ENCODE results near the gene HSPA4.

HSPA4 gene

DNA sequence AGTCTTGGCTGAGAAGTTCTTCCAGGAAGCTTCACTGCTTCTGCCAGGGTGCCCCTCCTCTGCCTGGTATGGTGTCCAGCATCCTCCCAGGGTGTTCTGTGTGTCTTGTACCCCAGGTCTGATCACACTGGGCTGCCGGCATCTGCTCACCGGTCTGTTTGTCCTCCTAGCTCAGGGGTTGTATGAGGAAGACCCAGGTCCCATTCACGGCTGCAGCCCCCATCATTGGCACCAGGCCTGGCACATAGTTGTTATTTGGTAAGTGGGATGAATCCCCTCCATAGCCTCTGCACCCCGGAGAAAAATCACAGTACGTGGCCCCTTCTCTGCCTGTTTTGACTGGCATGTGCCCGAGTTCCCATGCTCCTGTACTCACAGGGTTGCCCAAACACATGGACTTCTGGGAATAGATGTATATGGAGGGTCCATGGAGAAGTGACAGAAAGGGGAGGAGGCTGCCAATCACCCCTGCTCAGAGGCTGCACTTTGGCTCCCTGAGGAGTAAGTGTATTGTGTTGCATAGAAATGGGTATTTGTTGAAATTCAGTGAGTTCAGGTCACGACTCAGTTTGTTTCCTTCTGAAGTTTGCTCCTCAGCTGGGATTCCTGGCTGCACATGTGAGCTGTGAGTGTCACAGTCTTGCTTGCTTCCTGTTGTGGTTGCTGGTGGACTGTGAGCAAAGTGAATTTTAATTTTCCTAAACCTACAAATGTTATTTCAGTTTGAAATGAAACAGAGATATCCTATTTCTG lies 96.2 kb downstream of the HSPA4 start:
- Histone ChIP-seq H3K36me3 (ENCODE audit: control insufficient read depth in 1 of 2, insufficient read depth in 2 of 2, low read depth in 1 of 2, low read length in 2 of 2) (no peaks in the 10 kb centered on the region), H3K9me3 (ENCODE audit: control insufficient read depth, low read length) (no peaks in the 10 kb centered on the region), H3K4me1 (ENCODE audit: control insufficient read depth, insufficient read depth, low read depth, low read length) (no peaks in the 10 kb centered on the region), H3K23ac (ENCODE audit: low read length in 2 of 2) (no peak overlapping the region), H4K8ac (ENCODE audit: low read length) (no peak overlapping the region), H3K27ac (ENCODE audit: low read length, poor library complexity, severe bottlenecking) (no peak overlapping the region), H3K4me3 (ENCODE audit: insufficient read depth in 1 of 2, low read depth in 1 of 2, low read length in 2 of 2) (no peak overlapping the region), H2BK12ac (ENCODE audit: low read length in 2 of 2) (no peak overlapping the region), H3K14ac (ENCODE audit: low read length in 2 of 2) (no peak overlapping the region), H3K4ac (ENCODE audit: low read depth in 1 of 2, low read length in 2 of 2) (no peak overlapping the region), H3K27me3 (ENCODE audit: control insufficient read depth in 1 of 2, insufficient read depth in 1 of 2, low read length in 2 of 2) (peaks cover 0 to 34% of the 10 kb centered on the region in 2 experiments), H2BK5ac (ENCODE audit: low read depth, low read length, poor library complexity, severe bottlenecking) (no peak overlapping the region), H2AK5ac (ENCODE audit: low read length, severe bottlenecking) (no peak overlapping the region), H3K4me2 (ENCODE audit: low read length, poor library complexity, severe bottlenecking) (no peak overlapping the region), H3K79me1 (replicated peaks; ENCODE audit: low read length, poor library complexity, severe bottlenecking) (no peaks in the 10 kb centered on the region), H2BK15ac (ENCODE audit: low read depth, poor library complexity, severe bottlenecking) (no peak overlapping the region), H2AFZ (ENCODE audit: low read depth, low read length) (no peak overlapping the region), H3K18ac (ENCODE audit: low read depth in 1 of 2, low read length in 2 of 2) (no peak overlapping the region), H4K91ac (ENCODE audit: low read length) (no peak overlapping the region), H3K9ac (ENCODE audit: low read length) (no peak overlapping the region), H2BK120ac (ENCODE audit: low read depth, low read length) (no peak overlapping the region)
- no peak for DNase-seq
- 85% methylated on average over 7 of the region's 7 CpGs for WGBS

GRCh38 chr5:133149345-133149744 lies 97.5 kb downstream of the HSPA4 start:
- no peak overlapping the region for H3K18ac ChIP-seq (ENCODE audit: low read depth in 1 of 2, low read length in 2 of 2)
- peaks cover 0 to 39% of the 10 kb centered on the region in 2 experiments for H3K27me3 ChIP-seq (ENCODE audit: control insufficient read depth in 1 of 2, insufficient read depth in 1 of 2, low read length in 2 of 2)
- no peaks in the 10 kb centered on the region for H3K79me1 ChIP-seq (replicated peaks; ENCODE audit: low read length, poor library complexity, severe bottlenecking)
- H3K4me2 ChIP-seq (ENCODE audit: low read length, poor library complexity, severe bottlenecking): no peak overlapping the region
- H3K23ac ChIP-seq (ENCODE audit: low read length in 2 of 2): no peak overlapping the region
- no peak overlapping the region for H3K14ac ChIP-seq (ENCODE audit: low read length in 2 of 2)
- no peak overlapping the region for H2BK12ac ChIP-seq (ENCODE audit: low read length in 2 of 2)
- no peak overlapping the region for H4K91ac ChIP-seq (ENCODE audit: low read length)
- no peak for DNase-seq
- no peak overlapping the region for H2BK15ac ChIP-seq (ENCODE audit: low read depth, poor library complexity, severe bottlenecking)
- no peak overlapping the region for H2BK5ac ChIP-seq (ENCODE audit: low read depth, low read length, poor library complexity, severe bottlenecking)
- no peak overlapping the region for H2AK5ac ChIP-seq (ENCODE audit: low read length, severe bottlenecking)
- H3K36me3 ChIP-seq (ENCODE audit: control insufficient read depth in 1 of 2, insufficient read depth in 2 of 2, low read depth in 1 of 2, low read length in 2 of 2): no peaks in the 10 kb centered on the region
- no peak overlapping the region for H4K8ac ChIP-seq (ENCODE audit: low read length)
- no peak overlapping the region for H3K4me3 ChIP-seq (ENCODE audit: insufficient read depth in 1 of 2, low read depth in 1 of 2, low read length in 2 of 2)
- H2BK120ac ChIP-seq (ENCODE audit: low read depth, low read length): no peak overlapping the region
- H3K9me3 ChIP-seq (ENCODE audit: control insufficient read depth, low read length): no peaks in the 10 kb centered on the region
- H2AFZ ChIP-seq (ENCODE audit: low read depth, low read length): no peak overlapping the region
- no peak overlapping the region for H3K9ac ChIP-seq (ENCODE audit: low read length)
- 86% methylated on average over 4 of the region's 4 CpGs for WGBS
- no peak overlapping the region for H3K4ac ChIP-seq (ENCODE audit: low read depth in 1 of 2, low read length in 2 of 2)
- H3K27ac ChIP-seq (ENCODE audit: low read length, poor library complexity, severe bottlenecking): no peak overlapping the region
- no peaks in the 10 kb centered on the region for H3K4me1 ChIP-seq (ENCODE audit: control insufficient read depth, insufficient read depth, low read depth, low read length)

DNA sequence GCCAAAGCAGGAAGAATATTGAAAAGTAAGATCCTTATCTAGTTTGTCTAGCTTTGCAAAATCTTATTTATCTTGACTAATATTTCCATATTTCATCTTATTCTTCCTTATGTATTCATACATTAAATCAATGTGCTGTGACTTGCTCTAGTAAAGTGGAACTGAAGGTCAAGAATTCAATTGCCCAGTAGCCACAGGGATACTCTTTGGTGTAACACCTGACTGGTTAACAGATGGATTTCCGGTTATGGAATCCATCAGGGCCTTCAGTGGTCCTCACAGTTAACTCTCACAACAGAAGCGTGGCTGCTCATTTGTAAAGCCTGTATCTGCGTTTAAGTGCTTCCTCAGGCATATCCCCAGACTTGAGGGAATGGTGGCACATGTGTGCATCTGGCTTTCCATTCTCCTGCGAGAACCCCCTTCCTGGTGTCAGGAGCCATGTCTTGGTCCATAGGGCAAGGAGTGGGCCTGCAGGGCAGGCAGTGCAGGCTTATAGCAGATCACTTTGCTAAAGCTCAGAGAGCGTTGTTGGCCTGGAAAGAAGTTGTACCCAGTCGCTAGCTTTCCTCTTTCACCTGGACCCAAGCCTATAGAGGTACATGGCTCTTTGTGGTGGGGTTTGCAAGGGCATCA lies 99.2 kb downstream of the HSPA4 start:
- no peak overlapping the region for H2BK120ac ChIP-seq (ENCODE audit: low read depth, low read length)
- no peak overlapping the region for H3K27ac ChIP-seq (ENCODE audit: low read length, poor library complexity, severe bottlenecking)
- H4K8ac ChIP-seq (ENCODE audit: low read length): no peak overlapping the region
- no peak overlapping the region for H2BK15ac ChIP-seq (ENCODE audit: low read depth, poor library complexity, severe bottlenecking)
- H2BK5ac ChIP-seq (ENCODE audit: low read depth, low read length, poor library complexity, severe bottlenecking): no peak overlapping the region
- no peaks in the 10 kb centered on the region for H3K36me3 ChIP-seq (ENCODE audit: control insufficient read depth in 1 of 2, insufficient read depth in 2 of 2, low read depth in 1 of 2, low read length in 2 of 2)
- H3K79me1 ChIP-seq (replicated peaks; ENCODE audit: low read length, poor library complexity, severe bottlenecking): no peaks in the 10 kb centered on the region
- no peak overlapping the region for H3K4me3 ChIP-seq (ENCODE audit: insufficient read depth in 1 of 2, low read depth in 1 of 2, low read length in 2 of 2)
- no peak overlapping the region for H3K18ac ChIP-seq (ENCODE audit: low read depth in 1 of 2, low read length in 2 of 2)
- no peak overlapping the region for H3K9ac ChIP-seq (ENCODE audit: low read length)
- H2BK12ac ChIP-seq (ENCODE audit: low read length in 2 of 2): no peak overlapping the region
- no peak overlapping the region for H3K14ac ChIP-seq (ENCODE audit: low read length in 2 of 2)
- 89% methylated on average over 6 of the region's 6 CpGs for WGBS
- no peak overlapping the region for H3K23ac ChIP-seq (ENCODE audit: low read length in 2 of 2)
- no peak overlapping the region for H3K4me2 ChIP-seq (ENCODE audit: low read length, poor library complexity, severe bottlenecking)
- H3K27me3 ChIP-seq (ENCODE audit: control insufficient read depth in 1 of 2, insufficient read depth in 1 of 2, low read length in 2 of 2): peaks cover 0 to 38% of the 10 kb centered on the region in 2 experiments
- no peak overlapping the region for H4K91ac ChIP-seq (ENCODE audit: low read length)
- no peak overlapping the region for H3K4ac ChIP-seq (ENCODE audit: low read depth in 1 of 2, low read length in 2 of 2)
- DNase-seq: no peak
- no peaks in the 10 kb centered on the region for H3K9me3 ChIP-seq (ENCODE audit: control insufficient read depth, low read length)
- no peaks in the 10 kb centered on the region for H3K4me1 ChIP-seq (ENCODE audit: control insufficient read depth, insufficient read depth, low read depth, low read length)
- no peak overlapping the region for H2AK5ac ChIP-seq (ENCODE audit: low read length, severe bottlenecking)
- no peak overlapping the region for H2AFZ ChIP-seq (ENCODE audit: low read depth, low read length)

GRCh38 chr5:133154274-133155075 lies 102.7 kb downstream of the HSPA4 start:
- Histone ChIP-seq H3K23ac (ENCODE audit: low read length in 2 of 2) (no peak overlapping the region), H3K79me1 (replicated peaks; ENCODE audit: low read length, poor library complexity, severe bottlenecking) (no peaks in the 10 kb centered on the region), H3K9me3 (ENCODE audit: control insufficient read depth, low read length) (no peaks in the 10 kb centered on the region), H2AFZ (ENCODE audit: low read depth, low read length) (no peak overlapping the region), H2AK5ac (ENCODE audit: low read length, severe bottlenecking) (no peak overlapping the region), H3K27ac (ENCODE audit: low read length, poor library complexity, severe bottlenecking) (no peak overlapping the region), H2BK5ac (ENCODE audit: low read depth, low read length, poor library complexity, severe bottlenecking) (no peak overlapping the region), H3K18ac (ENCODE audit: low read depth in 1 of 2, low read length in 2 of 2) (no peak overlapping the region), H2BK120ac (ENCODE audit: low read depth, low read length) (no peak overlapping the region), H3K14ac (ENCODE audit: low read length in 2 of 2) (no peak overlapping the region), H4K91ac (ENCODE audit: low read length) (no peak overlapping the region), H3K4me1 (ENCODE audit: control insufficient read depth, insufficient read depth, low read depth, low read length) (no peaks in the 10 kb centered on the region), H3K36me3 (ENCODE audit: control insufficient read depth in 1 of 2, insufficient read depth in 2 of 2, low read depth in 1 of 2, low read length in 2 of 2) (no peaks in the 10 kb centered on the region), H3K4ac (ENCODE audit: low read depth in 1 of 2, low read length in 2 of 2) (no peak overlapping the region), H2BK15ac (ENCODE audit: low read depth, poor library complexity, severe bottlenecking) (no peak overlapping the region), H3K9ac (ENCODE audit: low read length) (no peak overlapping the region), H3K4me3 (ENCODE audit: insufficient read depth in 1 of 2, low read depth in 1 of 2, low read length in 2 of 2) (no peak overlapping the region), H2BK12ac (ENCODE audit: low read length in 2 of 2) (no peak overlapping the region), H4K8ac (ENCODE audit: low read length) (no peak overlapping the region), H3K27me3 (ENCODE audit: control insufficient read depth in 1 of 2, insufficient read depth in 1 of 2, low read length in 2 of 2) (peaks cover 0 to 23% of the 10 kb centered on the region in 2 experiments), H3K4me2 (ENCODE audit: low read length, poor library complexity, severe bottlenecking) (no peak overlapping the region)
- DNase-seq: no peak
- 88% methylated on average over 9 of the region's 12 CpGs for WGBS
